Measurements from ENCODE around the gene SPEM2. TPM values are rescaled to one million over a fixed set of nuclear protein-coding genes. Genes with fewer than 3 reads are reported as not detected.
A peak's percentile ranks its signal among the peaks of the same experiment; 100 is the strongest.

The SPEM2 gene
- total and polyA plus RNA-seq, 9 donors: not detected

GRCh38 chr17:7440113-7440833, 14.9 kb downstream of the SPEM2 start:
- DNase-seq: peak; percentile 60 to 73 (median 67)
- peak overlapping the region; percentile 18 for H3K4me3 ChIP-seq
- no peaks in the 10 kb centered on the region for H3K27me3 ChIP-seq
- H3K36me3 ChIP-seq: no peaks in the 10 kb centered on the region
- peak overlapping the region in 1 of 2 donors; percentile 24 for H3K27ac ChIP-seq
- intact Hi-C loops (cut with DNase I): loop anchor here in 3 of 4 donors (5.0 kb wide), 1 partner anchor 37 kb away; the partner anchor contains the start of gene ZBTB4 (in 3 of the 3)
- H3K9me3 ChIP-seq: no peaks in the 10 kb centered on the region
- WGBS, 3 donors: 2 to 4% (median 2%) methylated on average over 45 to 46 of the region's 46 CpGs
- no peak for TF ChIP-seq CTCF (IDR thresholded peaks at IDR 0.05)
- no peak for TF ChIP-seq EP300 (IDR thresholded peaks at IDR 0.05)
- no peak for TF ChIP-seq POLR2A (IDR thresholded peaks at IDR 0.05)
- H3K4me1 ChIP-seq (ENCODE audit: insufficient read depth): peaks cover 4% of the 10 kb centered on the region

GRCh38 chr17:7440834-7441195, 15.4 kb downstream of the SPEM2 start:
- Histone ChIP-seq H3K27me3 (no peaks in the 10 kb centered on the region), H3K36me3 (no peaks in the 10 kb centered on the region), H3K4me1 (ENCODE audit: insufficient read depth) (peaks cover 4% of the 10 kb centered on the region), H3K27ac (peak overlapping the region in 1 of 2 donors; percentile 24), H3K4me3 (no peak overlapping the region), H3K9me3 (no peaks in the 10 kb centered on the region)
- TF ChIP-seq EP300 (IDR thresholded peaks at IDR 0.05): no peak
- TF ChIP-seq CTCF (IDR thresholded peaks at IDR 0.05): no peak
- TF ChIP-seq POLR2A (IDR thresholded peaks at IDR 0.05): no peak
- WGBS, 3 donors: 4 to 9% (median 9%) methylated on average over 12 of the region's 12 CpGs
- peak in 2 of 5 donors; percentile 61 to 65 for DNase-seq
- intact Hi-C loops (cut with DNase I): loop anchor here in 3 of 4 donors (5.0 kb wide), 1 partner anchor 36 kb away; the partner anchor contains the start of gene ZBTB4 (in 3 of the 3)

- H3K27me3 ChIP-seq: no peaks in the 10 kb centered on the region
- WGBS, 3 donors: 33 to 42% (median 42%) methylated on average over 7 of the region's 7 CpGs
Observed at GRCh38 chr17:7441266-7441665, 15.8 kb downstream of the SPEM2 start.

GRCh38 chr17:7442142-7442541, 16.7 kb downstream of the SPEM2 start:
- intact Hi-C loops (cut with DNase I): loop anchor here in 3 of 4 donors (5.0 kb wide), 1 partner anchor 35 kb away; the partner anchor contains the start of gene ZBTB4 (in 3 of the 3)
- WGBS, 3 donors: 80 to 98% (median 92%) methylated on average over 2 of the region's 2 CpGs
- Histone ChIP-seq H3K4me3 (no peak overlapping the region), H3K27me3 (no peaks in the 10 kb centered on the region), H3K4me1 (ENCODE audit: insufficient read depth) (peaks cover 4% of the 10 kb centered on the region), H3K9me3 (no peaks in the 10 kb centered on the region), H3K36me3 (no peaks in the 10 kb centered on the region), H3K27ac (no peak overlapping the region)
- DNase-seq: no peak
- TF ChIP-seq POLR2A (IDR thresholded peaks at IDR 0.05): no peak
- TF ChIP-seq CTCF (IDR thresholded peaks at IDR 0.05): no peak
- TF ChIP-seq EP300 (IDR thresholded peaks at IDR 0.05): no peak

More at GRCh38 chr17:7441266-7441665, 15.8 kb downstream of the SPEM2 start:
- no peak overlapping the region for H3K4me3 ChIP-seq
- TF ChIP-seq CTCF (IDR thresholded peaks at IDR 0.05): no peak
- no peak for TF ChIP-seq POLR2A (IDR thresholded peaks at IDR 0.05)
- TF ChIP-seq EP300 (IDR thresholded peaks at IDR 0.05): no peak
- H3K27ac ChIP-seq: no peak overlapping the region
- DNase-seq: no peak
- H3K36me3 ChIP-seq: no peaks in the 10 kb centered on the region
- H3K4me1 ChIP-seq (ENCODE audit: insufficient read depth): peaks cover 4% of the 10 kb centered on the region
- H3K9me3 ChIP-seq: no peaks in the 10 kb centered on the region
- intact Hi-C loops (cut with DNase I): loop anchor here in 3 of 4 donors (5.0 kb wide), 1 partner anchor 36 kb away; the partner anchor contains the start of gene ZBTB4 (in 3 of the 3)

Data from ovary (tissue), 9 donors.